HG02973 (cell line): Measurements from ENCODE around the gene CAPZA1.
A peak's percentile ranks its signal among the peaks of the same experiment; 100 is the strongest.
"Not testable (repeated sequence)": the region's sequence is repeated elsewhere in the genome, so short reads cannot be mapped to it uniquely, and the experiment has no call there.

Experiments
- ATAC-seq: cut with Tn5 transposase; IDR thresholded peaks from one replicate; pipeline ENCODE4 v1.9.1; 2021; ENCODE audit warnings: moderate library complexity; ENCODE audit not compliant: unreplicated experiment

Gene CAPZA1

GRCh38 chr1:112626193-112626592 lies 6.6 kb downstream of the CAPZA1 start:
- ATAC-seq, result no peak

DNA sequence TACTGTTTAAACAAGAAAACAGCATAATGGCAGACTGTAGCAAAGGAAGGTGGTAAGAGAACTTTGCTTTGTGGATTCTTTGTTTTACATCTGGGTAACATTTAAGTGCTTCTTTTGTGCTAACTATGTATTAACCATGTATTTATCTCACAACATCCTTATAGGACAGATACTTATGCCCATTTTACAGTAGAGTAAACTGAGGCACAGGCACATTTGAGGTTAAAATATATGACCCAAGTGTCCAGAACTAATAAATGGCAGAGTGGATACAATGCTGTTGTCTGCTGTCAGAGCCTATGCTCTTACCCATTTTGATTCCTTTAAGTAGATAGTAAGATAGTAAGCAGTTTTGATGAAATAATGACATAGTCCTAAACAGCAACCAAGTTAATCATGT lies 7.3 kb downstream of the CAPZA1 start:
- no peak for ATAC-seq

- ATAC-seq, result no peak
Measured at GRCh38 chr1:112628516-112628915, 8.9 kb downstream of the CAPZA1 start.

- no peak for ATAC-seq
Measured at GRCh38 chr1:112629256-112629655, 9.6 kb downstream of the CAPZA1 start.

DNA sequence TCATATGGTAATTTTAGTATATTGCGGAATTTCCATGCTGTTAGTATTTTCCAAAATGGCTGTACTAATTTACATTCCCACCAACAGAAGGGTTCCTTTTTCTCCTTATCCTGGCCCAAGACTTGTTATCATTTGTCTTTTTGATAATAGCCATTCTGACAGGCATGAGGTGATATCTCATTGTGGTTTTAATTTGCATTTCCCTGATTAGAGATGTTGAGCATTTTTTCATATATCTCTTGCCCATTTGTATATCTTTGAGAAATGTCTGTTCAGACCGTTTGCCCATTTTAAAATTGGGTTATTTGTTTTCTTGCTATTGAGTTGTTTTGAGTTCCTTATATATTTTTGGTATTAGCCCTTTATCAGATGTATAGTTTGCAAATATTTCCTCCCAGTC lies 14.0 kb downstream of the CAPZA1 start:
- no peak for ATAC-seq

DNA sequence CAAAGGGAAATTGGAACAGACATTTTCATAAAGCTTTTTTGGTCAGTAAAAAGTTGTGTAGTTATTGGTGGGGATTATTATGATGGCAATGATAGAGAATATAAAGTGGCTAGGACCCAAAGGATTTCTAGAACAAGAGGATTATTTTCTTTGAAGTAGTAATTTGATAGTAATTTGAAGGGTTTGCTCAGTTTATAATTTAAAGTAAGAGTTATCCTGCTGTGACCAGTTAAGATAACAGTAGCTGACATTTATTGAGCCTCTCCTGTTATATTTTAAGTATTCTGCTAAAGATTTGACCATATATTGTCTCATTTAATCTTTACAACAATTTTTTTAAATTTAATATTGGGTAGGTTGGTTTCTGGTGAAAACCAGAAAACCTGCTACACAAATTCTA lies 14.7 kb downstream of the CAPZA1 start:
- ATAC-seq, result no peak

GRCh38 chr1:112636056-112636455 lies 16.4 kb downstream of the CAPZA1 start:
- no peak for ATAC-seq

DNA sequence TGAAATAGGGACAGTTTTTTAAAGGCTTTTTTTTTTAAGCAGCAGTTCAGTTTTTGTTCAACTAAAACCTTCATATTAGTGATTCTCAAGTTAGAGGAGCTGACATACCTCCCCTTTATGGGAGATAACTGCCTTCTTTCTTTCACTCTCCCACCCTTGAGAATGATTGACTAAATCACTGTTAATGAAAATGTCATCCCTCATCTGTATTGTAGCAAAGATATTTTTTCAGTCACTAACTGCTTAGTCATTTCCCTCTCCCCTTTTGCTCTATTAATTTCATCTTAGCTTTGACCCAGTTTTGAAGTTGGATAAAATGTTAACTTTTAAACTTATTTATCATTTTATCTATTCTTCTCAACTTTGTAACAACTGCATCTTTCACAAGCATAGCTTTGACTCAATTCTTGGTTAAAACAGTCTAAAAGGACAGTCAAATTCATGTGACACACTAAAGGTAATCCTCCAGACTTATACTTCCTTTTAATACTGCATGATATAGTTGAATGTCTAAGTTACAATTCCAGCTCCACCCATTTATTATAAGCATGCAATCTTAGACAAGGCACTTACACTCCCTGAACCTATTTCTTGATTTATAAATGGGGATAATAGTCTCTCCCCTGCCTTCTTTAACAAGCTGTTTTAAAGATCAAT lies 17.1 kb downstream of the CAPZA1 start:
- no peak for ATAC-seq

- no peak for ATAC-seq
Measured at GRCh38 chr1:112637254-112638109, 17.9 kb downstream of the CAPZA1 start.

DNA sequence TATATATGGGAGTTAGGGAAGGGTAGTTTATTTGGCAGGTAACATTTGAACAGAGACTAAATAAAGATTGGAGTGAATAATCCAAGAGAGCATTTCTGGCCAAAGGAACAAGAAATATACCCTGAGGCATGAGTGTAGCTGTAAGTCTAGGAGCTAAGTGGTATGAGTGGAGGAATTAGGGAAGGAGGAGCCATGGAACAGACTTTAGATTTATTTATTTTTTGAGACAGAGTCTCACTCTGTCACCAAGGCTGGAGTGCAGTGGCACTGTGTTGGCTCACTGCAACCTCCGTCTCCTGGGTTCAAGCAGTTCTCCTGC lies 18.4 kb downstream of the CAPZA1 start:
- ATAC-seq, result no peak

- not testable (repeated sequence) for ATAC-seq
Measured at GRCh38 chr1:112640437-112640836, 20.8 kb downstream of the CAPZA1 start.

GRCh38 chr1:112643080-112643479 lies 23.4 kb downstream of the CAPZA1 start:
- no peak for ATAC-seq

GRCh38 chr1:112646225-112646624 lies 26.6 kb downstream of the CAPZA1 start:
- ATAC-seq, result no peak

- ATAC-seq, result no peak
Measured at GRCh38 chr1:112651205-112651604, 31.6 kb downstream of the CAPZA1 start.

DNA sequence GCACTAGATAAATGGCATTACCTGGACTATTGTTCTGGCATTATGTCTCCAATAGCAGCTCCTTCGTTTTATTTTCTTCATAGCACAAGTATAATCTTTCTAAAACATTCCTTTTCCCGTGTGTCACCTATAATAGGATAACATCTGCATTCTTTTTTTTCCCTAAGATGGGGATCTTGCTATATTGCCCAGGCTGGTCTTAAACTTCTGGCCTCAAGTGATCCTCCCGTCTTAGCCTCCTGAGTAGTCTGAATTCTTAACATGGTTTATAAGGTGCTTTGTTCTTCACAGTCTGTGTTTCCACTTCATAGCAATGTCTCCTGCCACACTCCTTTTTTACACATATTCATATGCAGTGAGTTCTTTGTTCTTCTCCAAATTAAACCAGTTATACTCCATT lies 46.2 kb downstream of the CAPZA1 start:
- ATAC-seq, result no peak

DNA sequence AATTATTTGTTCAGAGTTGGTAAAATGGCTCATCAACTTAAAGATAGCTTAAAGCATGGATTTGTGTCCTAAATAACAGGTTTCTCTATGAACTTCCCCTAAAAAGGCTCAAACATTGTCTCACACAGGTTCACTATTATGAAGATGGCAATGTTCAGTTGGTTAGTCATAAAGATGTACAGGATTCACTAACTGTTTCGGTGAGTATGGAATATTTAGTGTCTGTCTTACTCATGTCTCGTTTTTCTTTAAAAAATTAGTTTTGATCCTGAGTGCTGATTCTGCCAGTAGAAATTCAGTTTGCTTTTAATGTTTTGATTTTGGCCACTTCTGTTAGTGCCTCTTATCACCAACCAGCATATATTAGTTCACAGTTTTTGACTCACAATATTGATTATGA lies 47.3 kb downstream of the CAPZA1 start:
- no peak for ATAC-seq

- no peak for ATAC-seq
Measured at GRCh38 chr1:112672009-112672408, 52.4 kb downstream of the CAPZA1 start.

DNA sequence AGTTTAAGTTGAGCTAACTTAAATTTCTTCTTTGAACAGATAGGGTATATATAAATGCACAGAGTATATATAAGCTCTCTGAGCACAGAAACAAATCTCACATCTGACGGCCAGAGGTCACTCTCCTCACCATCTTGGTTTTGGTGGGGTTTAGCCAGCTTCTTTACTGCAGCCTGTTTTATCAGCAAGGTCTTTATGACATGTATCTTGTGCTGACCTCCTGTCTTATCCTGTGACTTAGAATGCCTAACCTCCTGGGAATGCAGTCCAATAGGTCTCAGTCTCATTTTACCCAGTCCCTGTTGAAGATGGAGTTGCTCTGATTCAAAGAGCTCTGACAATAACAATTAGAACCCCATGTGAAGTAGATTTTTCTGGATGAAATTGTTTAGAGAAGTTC lies 53.2 kb downstream of the CAPZA1 start:
- no peak for ATAC-seq

DNA sequence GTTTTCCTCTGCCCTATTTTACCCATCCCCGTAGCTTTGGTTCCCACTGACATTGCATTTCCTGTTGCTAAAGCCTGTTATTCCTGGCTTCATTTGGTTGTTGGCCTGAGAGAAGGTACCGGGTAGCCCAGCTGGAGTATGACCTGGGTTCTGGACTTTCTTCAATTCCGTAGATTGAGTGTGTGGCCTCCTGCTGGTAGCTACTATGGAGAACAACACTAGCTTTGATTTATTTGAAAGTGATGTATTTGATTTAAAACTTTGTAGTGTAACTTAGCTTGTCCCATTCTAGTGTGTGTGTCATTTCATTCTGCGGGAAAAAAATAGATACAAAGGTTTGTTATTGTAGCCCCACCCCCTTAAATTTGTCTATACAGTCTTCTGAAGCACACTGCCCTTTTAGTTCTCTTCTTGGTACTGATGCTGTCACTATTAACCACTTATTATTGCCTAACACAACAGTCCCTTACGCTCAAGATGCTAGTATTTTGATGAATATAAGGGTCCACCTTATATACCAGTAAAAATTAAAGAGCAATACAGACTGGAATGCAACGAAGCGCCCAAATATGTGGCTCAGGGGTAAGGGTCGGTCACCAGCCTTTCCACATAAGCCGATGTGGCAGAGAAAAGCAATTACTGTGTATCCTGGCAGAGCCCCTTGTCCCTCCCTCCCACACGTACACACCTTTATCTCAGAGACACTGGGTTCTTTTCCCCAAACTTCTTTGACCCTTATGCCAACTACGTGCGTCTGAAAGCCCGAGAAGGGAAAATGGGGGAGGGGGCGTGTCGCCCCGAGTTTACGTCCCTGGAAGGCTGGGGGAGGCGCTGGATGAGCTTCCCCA lies 54.2 kb downstream of the CAPZA1 start:
- no peak for ATAC-seq

- ATAC-seq, result peak; percentile 58
Measured at GRCh38 chr1:112674440-112674985, 54.9 kb downstream of the CAPZA1 start, which contains the start of gene MOV10. Gene MOV10 (plus strand): TSS chr1:112674659. CDS start chr1:112674913, 254 bp downstream.

DNA sequence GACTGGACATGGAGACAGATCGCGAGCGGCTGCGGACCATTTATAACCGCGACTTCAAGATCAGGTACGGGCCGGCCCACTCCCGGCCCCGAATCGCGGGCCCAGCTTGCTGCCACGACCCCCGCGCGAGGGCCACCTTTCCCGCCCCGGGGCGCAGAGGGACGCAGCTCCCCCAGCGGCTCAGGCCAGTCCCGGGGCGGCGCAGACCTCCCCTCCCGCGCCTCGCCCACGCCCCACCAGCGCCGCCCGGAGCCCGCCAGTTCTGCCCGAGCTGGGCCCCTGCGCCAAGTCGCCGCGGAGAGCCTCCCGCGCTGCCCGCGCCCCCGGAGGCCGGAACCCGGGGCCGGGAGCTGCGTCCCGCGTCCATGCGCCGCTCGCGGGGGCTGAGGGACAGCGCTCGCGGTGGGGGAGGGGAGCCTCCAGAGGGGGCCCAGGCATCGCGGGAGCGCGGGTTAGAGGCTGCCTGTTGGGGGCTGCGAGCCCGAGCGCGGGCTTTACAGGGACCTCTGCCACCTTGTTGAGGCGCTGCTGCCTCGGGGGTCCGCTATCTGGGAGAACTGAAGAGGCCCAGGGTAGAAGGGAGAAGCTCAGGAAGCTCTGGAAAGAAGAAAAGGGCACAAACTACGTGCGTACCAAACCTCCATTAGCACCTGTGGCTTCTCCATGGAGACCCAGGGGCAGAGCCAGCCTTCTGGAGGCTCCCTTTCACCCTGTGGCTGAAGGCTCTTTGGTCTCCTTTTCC lies 55.5 kb downstream of the CAPZA1 start:
- ATAC-seq, result peak; percentile 28
